HG02678 (cell line): ENCODE results near the gene NUDT6.
"Not testable (repeated sequence)": the region's sequence is repeated elsewhere in the genome, so short reads cannot be mapped to it uniquely, and the experiment has no call there.

Experiments
- ATAC-seq: cut with Tn5 transposase; IDR thresholded peaks from one replicate; pipeline ENCODE4 v1.9.1; 2021; ENCODE audit warnings: mild to moderate bottlenecking, moderate library complexity; ENCODE audit not compliant: unreplicated experiment

Gene NUDT6

DNA sequence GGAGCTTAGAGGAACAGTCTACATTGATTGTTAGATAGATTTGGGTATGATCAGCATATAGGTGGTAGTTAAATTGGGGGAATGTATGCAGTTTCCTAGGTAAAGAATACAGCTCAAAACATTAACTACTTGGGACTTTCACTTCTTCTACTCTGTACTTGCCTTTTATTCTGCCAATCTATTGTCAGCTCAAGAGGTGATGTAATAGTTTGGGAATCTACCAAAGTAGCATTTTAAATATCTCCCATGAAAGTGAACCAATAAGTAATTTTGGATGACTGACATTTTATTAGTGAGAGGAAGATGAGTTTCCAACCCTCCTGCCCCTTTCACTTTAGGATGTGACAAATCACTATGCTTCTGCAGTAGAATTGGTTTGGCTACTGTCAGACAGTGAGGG lies 43.4 kb downstream of the NUDT6 start:
- ATAC-seq = no peak

DNA sequence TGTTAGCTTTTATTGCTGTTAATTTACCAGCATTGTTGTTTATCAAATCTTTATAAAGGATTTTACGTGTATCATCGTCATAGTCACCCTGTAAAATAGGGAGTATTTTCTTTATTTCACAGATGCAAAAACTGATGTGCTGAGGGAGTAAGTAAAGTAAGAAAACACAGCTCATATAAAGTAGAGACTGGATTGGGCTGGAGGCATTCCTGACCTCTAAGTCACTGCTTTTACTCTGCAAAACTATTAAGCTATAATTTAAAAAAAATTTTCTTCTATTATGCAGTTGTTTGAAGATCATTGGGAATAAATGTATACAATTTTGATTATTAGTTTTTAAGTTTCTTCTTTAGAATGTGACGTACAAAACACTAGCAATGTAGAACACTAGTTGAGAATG lies 45.9 kb downstream of the NUDT6 start:
- ATAC-seq = no peak

DNA sequence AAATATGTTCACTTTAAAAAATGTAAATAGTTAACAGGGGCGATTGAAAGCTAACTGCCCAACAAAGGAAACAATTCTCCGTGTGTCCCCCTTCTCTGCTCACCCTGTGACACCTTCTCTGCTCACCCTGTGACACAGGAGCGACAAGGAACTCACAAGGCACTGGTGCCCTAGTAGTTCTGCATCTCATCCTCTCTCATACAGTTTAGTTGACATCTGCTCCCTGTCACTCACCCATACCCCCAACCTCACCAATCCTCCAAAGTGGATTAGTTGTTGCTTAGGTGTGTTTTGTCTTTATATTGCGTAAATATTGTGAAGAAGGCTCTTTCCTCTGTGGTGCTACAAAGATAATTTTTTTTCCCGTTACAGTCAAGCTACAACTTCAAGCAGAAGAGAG lies 46.4 kb downstream of the NUDT6 start:
- no peak for ATAC-seq

DNA sequence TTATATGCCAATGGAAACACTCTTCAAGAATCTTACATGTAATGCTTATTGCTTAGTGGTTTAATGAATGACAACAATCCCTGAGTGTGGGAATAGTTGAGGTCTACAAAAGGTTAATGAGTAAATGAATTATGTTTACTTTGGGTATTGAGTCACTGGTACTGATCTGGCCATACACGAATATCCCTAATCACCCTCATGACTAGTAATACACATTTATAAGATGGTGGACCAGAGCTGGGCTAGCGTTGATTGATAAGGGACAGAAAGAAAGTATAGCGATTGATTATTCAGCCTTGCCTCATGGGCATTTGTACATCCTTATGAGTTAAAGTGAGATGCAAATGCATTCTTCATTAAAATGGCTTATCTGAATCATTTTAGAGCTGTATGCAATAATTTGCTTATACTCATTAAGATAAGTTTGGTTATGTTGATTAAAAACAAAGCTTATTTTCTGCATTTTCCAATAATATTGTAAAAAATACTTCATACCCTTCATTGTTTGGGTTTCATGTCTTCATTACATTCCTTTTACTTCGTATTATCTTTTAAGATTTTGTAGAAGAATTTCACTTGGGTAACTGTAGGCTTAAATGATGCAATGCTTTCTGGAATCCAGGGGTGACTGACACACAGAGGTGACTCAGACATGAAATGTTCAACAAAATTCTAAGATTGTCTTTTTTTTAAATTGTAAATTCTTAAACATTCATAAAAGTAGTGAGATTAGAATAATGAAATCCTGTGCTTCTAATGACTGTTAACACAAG lies 48.4 kb downstream of the NUDT6 start:
- no peak for ATAC-seq

DNA sequence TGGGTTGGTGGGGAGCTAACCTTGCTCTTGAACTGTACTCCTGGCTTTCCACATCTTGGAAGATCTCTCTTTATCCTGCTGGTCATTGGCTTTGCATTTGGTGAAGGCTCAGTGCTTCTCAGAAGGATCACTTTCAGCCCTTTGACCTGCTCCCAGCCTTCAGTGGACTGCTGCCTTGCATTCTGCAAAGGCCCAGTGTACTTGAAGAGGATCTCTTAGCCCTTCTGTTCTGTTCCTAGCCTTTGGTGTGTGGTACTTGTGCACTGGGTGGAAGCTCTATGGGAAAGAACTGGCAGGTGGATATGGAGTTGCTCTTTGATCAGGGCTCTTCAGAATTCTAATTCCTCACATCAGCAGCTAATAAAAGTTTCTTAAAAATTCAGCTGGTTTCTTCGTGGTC lies 49.3 kb downstream of the NUDT6 start:
- ATAC-seq = no peak

DNA sequence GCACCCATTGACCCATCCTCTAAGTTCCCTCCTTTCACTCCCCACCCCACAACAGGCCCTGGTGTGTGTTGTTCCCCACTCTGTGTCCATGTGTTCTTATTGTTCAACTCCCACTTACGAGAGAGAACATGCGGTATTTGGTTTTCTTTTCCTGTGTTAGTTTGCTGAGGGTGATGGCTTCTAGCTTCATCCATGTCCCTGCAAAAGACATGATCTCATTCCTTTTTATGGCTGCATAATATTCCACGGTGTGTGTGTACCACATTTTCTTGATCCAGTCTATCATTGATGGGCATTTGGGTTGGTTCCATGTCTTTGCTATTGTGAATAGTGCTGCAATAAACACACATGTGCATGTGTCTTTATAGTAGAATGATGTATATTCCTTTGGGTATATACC lies 54.2 kb downstream of the NUDT6 start:
- not testable (repeated sequence) for ATAC-seq

DNA sequence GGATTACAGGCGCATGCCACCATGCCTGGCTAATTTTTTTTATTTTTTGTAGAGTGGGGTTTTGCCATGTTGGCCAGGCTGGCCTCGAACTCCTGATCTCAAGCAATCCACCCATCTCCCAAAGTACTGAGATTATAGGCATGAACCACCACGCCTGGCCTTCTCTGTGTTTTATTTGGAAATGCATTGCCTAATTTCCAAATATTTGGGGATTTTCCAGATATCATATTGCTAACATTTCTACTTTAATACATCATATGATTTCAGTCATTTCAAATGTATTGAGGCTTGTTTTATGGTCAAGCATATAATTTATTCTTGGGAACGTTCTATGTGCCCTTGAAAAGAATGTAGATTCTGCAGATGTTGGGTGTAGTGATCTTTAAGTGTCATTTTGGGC lies 57.0 kb downstream of the NUDT6 start:
- ATAC-seq = no peak

DNA sequence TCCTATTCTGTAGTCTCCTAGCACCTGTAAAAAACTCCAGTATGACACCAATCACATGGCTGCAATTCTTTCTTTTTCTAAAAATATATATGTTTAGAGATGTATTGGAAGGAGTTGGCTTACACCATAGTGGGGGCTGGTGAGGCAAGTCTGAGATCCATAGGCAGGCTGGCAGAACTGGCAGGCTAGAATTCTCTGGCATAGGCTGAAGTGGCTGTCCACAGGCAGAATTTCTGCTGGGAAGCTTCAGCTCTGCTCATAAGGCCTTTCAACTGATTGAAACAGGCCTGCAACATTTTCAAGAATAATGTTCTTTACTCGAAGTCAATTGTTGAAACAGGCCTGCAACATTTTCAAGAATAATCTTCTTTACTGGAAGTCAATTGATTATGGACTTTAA lies 58.8 kb downstream of the NUDT6 start:
- no peak for ATAC-seq

DNA sequence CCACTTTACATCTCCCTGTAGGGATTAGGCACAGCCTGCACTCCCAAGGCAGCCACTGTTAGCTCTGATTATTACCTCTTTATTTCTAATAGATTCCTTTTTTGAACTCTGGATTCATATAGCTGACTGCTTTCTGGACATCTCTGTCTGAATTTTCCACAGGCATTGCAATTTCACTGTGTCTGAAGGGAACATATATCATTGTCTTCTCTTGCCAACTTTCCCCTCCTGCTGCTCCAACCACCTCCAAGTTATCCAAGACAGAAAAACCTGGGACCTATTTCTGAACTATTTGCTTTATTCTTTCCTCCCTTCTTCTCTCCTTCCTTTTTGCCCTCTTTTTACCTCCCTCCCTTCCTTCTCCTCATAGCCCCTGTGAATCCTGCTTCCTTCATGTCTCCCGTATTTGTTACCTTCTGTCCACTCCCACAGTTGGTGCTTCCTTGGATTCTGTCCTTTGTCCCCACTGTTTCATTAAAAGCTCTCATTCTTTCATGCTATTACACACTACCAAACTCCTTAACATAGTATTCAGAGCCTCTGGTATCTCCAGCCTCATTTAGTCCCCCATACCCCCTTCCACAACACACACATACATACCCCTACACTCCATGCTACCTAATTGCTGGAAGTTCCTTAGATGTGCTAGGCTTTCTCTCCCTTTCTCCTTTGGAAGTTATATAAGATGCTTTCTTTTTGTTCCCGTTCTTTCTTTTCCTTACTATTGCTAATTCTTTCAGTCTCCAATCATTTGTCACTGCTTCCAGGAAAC lies 61.0 kb downstream of the NUDT6 start:
- no peak for ATAC-seq

DNA sequence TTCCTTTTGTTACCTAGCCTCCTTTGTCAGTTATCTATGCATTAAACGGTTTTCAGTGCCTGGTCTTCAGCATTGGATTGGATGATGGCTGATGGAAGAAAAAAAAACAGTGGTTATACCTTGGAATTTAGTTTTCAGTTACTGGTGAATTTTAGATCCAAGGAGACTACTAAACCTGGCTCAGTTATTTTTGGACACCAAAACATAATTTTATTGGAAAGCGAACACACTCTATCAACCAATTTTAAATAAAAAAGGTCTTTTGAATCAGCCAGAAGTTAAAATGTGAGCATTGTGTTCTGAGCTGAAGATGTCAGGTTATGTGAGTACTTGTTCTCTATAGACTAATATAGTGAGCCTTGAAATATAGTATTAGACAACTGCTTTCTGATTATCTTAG lies 63.7 kb downstream of the NUDT6 start:
- ATAC-seq = no peak

DNA sequence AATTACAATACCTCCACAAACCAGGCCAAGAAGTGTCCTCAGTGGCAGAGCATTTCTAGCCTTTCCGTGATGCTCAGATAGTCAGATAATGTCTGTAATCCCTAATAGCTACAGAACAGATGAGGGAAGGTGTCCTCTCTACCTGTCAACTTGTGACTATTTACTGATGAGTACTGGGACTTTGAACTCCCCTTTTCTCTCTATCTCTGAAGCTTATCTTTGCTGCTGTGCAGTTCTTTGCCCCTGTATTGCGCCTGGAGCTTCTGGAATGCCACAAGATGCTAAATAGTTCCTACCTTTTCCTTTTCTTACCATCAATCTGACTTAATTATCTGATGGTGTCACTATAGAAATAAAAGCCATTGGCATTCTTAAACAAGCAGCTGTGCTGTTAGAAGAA lies 65.2 kb downstream of the NUDT6 start:
- no peak for ATAC-seq

DNA sequence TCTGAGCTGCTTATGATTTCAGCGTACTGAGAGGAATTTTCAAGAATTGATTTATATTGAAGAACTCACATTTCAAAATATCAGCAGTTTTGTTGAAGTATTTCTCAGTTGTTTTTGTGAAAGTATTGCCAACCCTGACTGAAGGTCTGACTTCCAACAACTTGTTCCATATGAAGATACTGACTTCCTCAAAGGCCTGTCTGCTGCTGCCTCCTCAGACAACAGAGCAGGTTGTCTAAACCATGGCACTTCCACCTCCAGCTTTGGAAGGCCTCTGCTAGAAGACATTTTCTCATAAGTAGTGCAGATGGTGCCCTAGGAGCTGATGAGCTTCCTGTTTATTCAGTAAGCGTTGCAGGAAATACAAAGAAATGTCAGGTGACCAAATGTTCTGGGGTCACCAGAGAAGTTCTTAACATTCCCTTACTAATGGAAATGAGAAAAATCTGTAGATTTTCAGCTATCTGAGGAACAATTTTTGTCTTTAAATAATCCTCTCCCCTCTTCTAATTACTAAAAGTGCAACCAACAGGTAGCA lies 67.0 kb downstream of the NUDT6 start:
- ATAC-seq = no peak

DNA sequence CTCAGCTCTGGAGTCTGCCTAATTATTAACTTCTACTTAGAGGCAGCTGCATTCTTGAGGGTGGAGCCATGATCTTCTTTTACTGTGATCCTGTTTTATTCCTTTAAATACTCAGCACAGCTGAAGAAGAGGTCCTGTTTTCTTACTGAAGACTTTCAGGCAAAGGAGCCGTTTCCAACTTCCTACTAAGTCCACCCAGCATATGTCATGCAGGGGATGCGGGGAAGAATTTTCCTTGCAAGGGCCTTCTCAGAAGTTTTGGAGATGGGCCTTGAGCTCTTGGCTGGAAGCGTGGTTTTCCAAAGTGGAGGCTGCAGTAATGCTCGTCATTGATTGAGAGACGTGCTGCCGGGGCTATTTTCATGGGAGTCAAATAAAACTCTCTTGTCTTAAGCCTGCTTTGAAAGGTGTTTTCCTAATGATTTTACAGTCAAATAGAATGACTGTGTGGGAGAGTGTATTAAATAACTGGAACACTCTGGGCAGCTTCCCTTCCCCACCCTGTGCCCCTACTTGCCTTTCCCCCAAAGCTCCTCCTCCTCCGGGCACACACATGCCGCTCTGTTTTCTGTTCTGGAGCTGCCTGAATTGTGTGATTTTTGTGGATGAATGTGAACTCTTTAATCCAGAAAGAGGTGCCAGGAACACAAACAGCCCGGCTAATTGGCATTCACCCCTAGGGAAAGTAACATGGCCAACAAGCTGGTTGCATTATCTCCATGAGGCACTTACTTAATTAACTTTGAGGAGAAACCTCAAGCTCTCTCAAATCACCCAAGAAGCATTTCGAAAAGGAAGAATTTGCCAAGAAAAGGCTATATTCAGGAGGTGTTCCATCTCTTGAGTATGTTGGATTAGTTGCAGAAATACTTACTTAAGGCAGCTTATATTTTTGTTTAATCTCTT lies 67.7 kb downstream of the NUDT6 start:
- ATAC-seq = no peak

DNA sequence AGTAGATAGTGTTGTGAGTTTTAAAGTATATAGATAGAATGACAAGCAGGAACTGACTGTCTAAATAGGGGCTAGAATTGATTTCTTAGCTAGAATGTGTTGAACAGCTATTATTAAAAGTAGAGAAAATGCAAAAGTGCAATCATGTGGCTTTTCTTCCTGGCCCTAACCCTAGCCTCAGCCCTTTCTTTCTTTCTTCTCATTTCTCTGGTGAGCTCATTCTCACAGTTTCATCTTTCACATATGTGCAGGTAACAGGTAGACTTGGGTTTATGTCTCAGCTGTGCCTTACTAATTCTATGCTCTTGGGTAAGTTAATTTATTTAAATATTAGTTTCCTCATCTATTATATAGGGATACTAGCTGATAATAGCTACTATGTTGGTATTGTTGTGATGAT lies 70.8 kb downstream of the NUDT6 start:
- no peak for ATAC-seq

DNA sequence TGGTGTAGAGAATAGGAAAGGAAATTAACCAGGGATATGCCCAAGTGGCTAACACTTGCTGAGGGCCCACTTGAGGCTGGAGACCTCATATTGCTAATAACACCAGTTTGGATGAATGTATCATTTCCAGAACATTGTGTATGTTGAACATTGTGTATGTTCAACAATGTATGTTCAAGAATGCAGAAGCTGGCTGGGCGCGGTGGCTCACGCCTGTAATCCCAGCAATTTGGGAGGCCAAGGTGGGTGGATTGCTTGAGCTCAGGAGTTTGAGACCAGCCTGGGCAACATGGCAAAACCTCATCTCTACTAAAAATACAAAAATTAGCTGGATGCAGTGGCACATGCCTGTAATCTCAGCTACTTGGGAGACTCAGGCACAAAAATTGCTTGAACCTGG lies 72.6 kb downstream of the NUDT6 start:
- not testable (repeated sequence) for ATAC-seq

DNA sequence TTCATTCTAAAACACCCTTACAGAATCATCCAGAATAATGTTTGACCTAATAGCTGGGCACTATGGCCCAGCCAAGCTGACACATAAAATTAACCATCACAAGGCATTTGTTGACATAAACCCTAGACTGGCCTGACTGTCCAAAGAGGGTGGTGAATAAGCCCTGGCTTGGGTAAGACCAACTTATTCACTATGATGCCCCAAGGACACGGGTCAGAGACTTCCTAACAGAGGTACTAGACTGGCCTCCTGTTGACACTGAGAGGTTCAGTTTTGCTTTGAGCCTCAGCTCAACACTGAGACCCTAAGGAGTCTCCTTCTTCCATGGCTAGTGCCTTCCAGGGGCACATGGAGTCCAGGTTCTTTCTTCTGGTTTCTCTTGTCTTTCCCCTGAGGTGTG lies 74.5 kb downstream of the NUDT6 start:
- no peak for ATAC-seq

DNA sequence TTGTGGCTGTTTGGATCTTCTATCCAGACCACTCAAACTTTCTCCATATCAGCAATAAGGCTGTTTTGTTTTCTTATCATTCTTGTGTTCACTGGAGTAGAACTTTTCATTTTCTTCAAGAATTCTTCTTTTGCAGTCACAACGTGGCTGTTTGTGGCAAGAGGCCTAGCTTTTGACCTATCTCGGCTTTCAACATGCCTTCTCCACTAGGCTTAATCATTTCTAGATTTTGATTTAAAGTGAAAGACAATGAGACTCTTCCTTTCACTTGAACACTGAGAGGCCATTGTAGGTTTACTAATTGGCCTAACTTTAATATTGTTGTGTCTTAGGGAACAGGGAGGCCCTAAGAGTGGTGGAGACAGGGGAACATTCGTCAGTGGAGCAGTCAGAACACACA lies 76.6 kb downstream of the NUDT6 start:
- ATAC-seq = no peak

DNA sequence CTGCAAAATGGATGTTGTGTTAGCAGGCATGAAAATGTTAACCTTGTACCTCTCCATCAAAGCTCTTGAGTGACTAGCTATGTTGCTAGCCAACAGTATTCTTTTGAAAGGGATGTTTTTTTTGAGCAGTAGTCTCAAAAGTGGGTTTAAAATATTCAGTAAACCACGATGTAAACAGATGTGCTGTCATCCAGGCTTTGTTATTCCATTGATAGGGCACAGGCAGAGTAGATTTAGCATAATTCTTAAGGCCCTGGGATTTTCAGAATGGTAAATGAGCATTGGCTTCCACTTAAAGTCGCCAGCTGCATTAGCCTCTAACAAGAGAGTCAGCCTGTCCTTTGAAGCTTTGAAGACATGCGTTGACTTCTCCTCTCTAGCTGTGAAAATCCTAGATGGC lies 77.3 kb downstream of the NUDT6 start:
- no peak for ATAC-seq

DNA sequence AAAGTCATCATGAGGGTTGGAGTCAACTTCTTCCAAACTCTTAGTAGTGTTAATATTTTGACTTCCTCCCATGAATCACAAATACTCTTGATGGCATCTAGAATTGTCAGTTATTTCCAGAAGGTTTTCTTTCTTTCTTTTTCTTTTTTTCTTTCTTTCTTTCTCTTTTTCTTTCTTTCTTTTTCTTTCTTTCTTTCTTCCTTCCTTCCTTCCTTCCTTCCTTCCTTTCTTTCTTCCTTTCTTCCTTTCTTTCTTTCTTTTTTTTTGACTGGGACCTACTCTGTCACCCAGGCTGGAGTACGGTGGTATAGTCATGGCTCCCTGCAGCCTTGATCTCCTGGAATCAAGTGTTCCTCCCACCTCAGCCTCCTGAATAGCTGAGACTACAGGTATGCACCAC lies 78.0 kb downstream of the NUDT6 start:
- not testable (repeated sequence) for ATAC-seq

DNA sequence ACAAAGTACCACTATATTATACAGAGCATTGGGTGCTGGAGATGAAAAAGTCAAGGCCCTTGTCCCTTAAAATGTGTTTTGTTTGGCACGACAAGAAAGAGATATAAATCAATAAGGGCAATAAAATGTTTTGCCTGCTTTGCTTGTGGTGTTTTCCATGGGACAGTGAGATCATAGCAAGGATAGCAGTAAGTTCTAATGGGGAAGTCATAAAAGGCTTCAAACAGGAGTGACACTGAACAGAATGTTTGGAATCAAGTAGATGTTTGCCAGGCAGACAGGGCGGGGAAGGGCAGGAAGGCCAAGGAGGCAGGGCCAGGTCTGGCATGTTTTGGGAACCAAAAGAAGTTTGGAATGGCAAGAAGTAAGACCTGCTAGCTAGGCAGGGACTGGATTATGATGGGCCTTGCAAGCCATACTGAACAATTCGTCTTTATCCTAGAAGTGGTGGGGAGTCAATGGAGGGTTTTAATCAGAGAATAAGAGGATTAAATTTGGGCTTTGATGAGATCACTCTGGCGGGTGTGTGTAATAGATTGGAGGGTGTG lies 79.3 kb downstream of the NUDT6 start:
- ATAC-seq = no peak
